HG03175 (cell line): ENCODE results near the gene MYL3.

ENCODE experiments used
- ATAC-seq: cut with Tn5 transposase; IDR thresholded peaks from one replicate; pipeline ENCODE4 v1.9.1; 2021; ENCODE audit warnings: mild to moderate bottlenecking, moderate library complexity; ENCODE audit not compliant: unreplicated experiment

MYL3 gene

GRCh38 chr3:46883830-46884185 lies 20.6 kb upstream of the MYL3 start:
- no peak for ATAC-seq

GRCh38 chr3:46883054-46883829 lies 20.0 kb upstream of the MYL3 start:
- ATAC-seq: no peak

- ATAC-seq: no peak
These were observed 19.3 kb upstream of the MYL3 start for GRCh38 chr3:46882377-46883053.

- no peak for ATAC-seq
These were observed 18.5 kb upstream of the MYL3 start for GRCh38 chr3:46881596-46882376.

GRCh38 chr3:46880884-46881595 lies 17.8 kb upstream of the MYL3 start:
- ATAC-seq: no peak

- ATAC-seq: peak; percentile 66
These were observed 15.7 kb upstream of the MYL3 start for GRCh38 chr3:46878781-46879436.

GRCh38 chr3:46877406-46878125 lies 14.3 kb upstream of the MYL3 start, which contains the start of gene PTH1R:
Gene PTH1R (plus strand): TSS chr3:46877721. CDS start chr3:46883560, 5,839 bp downstream.
- ATAC-seq: no peak

GRCh38 chr3:46876313-46877300 lies 13.4 kb upstream of the MYL3 start:
- no peak for ATAC-seq

- no peak for ATAC-seq
These were observed 12.3 kb upstream of the MYL3 start for GRCh38 chr3:46875560-46875959.

- ATAC-seq: no peak
These were observed 11.2 kb upstream of the MYL3 start for GRCh38 chr3:46874430-46874829.

GRCh38 chr3:46873521-46873920 lies 10.3 kb upstream of the MYL3 start:
- ATAC-seq: no peak

GRCh38 chr3:46871222-46871621 lies 8.0 kb upstream of the MYL3 start:
- no peak for ATAC-seq

- no peak for ATAC-seq
These were observed 7.4 kb upstream of the MYL3 start for GRCh38 chr3:46870651-46871050.

GRCh38 chr3:46869440-46869839 lies 6.2 kb upstream of the MYL3 start:
- ATAC-seq: no peak

- ATAC-seq: no peak
These were observed 5.7 kb upstream of the MYL3 start for GRCh38 chr3:46868948-46869347.

- no peak for ATAC-seq
These were observed 5.0 kb upstream of the MYL3 start for GRCh38 chr3:46868287-46868686.

GRCh38 chr3:46867550-46867898 lies 4.3 kb upstream of the MYL3 start:
- no peak for ATAC-seq

- ATAC-seq: no peak
These were observed 3.7 kb upstream of the MYL3 start for GRCh38 chr3:46866720-46867549.
